EH (cell line): ENCODE results near the gene HOOK2.

Experiments
- DNase-seq: peaks from one replicate; pipeline ENCODE4 v3.0.0-alpha.2; 2015; ENCODE audit warnings: low read depth

Gene HOOK2

DNA sequence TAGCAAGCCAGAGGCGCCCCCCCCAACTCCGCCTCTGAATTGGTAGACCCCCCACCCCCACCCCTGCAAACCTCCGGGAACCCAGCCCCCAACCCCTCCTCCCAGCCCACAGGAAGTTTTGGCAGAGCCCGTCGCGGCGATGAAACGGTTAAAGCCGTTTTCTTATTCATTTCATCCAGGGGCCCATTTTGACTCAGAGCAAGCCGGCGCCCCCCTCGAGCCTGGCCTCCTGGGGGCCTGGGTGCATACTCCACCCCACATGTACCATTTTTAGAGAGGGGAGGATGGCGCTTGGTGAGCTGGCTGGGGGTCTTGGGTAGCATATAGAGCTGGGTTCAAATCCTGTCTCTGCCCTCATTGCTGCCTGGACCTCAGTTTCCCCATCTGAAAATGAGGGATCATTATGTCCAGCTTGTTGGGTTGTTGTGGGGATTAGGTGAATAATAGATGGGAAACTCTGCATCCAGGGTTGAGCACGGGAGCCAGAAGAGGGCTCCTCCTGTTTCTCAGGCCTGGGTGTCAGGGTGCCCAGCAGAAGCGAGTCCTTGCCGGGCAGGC, 8.0 kb upstream of the HOOK2 start:
- DNase-seq, result no peak

DNA sequence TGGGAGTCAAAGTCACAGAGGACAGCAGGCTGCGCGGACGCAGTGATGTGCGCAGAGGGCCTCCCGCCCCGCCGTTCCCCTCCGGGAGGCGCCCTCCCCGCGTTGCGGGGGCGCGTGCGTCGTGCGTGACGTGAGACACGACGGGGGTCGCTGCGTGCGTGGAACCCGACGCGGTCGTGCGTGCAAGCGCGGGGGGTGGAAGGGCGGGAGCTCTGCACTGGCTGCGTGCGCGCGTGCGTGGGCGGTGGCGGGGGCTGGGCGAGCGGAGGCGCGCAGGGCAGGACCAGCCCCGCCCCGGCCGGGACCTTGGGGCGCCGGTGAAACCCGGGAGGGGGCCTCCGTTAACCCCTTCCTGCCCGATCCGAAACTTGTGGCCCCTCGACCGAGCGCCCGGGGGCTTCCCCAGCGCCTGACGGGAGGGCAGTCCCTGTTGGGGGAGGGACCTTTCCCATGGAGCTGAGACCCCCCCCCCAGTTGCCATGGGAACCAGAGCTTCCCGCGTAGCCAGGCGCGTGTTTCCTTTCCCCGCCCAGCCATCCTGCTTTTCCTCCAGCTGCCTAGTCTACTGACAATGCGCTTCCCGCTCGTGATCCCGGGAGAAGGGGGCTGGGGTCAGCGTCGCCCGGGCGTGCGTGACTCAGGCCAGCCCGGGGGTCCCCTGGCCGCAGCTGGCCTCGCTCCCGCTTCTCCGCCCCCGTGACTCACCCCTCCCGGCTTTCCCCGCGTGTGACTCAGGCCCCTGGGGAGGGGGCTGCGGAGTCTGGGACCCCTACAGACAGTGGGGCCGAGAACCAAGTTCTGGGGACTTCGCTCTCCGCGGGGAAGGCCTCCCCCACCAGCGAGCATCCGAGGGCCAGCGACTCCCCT, 7.3 kb upstream of the HOOK2 start:
- peak; percentile 81 for DNase-seq

DNA sequence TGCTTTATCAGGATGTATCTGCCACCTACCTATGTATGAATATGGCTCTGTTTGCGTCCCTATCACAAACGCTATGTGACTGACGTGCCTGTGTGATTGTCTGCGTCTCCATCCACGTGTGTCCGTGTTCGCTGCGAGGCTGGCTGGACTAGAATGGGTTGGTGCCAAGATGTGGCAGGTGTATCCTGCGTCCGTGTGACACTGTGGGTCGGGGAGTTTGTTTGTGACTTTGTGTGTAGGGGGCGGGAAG, 6.7 kb upstream of the HOOK2 start:
- no peak for DNase-seq

DNA sequence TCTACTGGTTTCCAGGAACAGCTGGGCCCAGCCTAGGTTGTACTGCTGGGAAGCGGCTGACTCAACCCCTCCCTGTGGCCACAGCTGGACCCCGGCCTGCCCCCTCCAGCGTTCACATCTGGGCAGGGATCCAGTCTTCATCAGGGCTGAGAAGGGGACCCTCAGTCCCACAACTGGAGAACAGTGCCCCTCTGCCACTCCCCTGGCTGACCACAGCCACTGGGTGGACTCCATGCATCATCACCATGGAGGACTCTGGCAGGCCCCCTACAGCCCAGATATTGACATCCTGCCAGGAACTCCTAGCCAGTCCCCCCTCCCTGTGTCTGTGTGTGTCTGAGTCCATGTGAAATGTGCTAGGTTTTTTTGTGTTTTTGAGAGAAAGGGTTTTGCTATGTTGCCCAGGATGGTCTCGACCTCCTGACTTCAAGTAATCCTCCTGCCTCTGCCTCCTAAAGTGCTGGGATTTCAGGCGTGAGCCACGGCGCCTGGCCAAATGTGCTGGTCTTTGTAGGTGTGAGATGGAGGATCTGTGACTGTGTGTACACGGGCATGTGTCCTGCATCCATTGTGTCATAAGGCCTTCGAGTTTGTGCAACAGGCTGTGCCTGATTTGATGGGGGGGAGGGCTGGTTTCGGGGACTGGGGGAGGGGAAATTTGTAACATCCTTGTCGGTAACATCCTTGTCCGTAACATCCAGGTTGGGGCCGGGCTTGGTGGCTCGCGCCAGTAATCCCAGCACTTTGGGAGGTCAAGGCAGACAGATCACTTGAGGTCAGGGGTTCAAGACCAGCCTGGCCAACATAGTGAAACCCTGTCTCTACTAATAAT, 4.0 kb upstream of the HOOK2 start:
- DNase-seq, result peak; percentile 82

DNA sequence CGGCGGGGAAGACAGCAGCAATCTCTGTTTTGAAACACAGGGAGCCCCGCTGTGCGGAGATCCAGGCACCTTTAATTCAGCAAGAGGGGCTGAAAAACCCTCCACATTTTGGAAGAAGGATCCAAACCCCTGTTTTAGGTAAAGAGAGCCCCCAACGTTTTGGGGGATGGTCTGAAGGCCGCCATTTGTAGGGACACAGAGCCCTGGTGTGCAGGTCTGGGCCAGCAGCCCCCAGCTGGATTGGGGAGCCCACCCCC, 3.5 kb upstream of the HOOK2 start:
- no peak for DNase-seq

DNA sequence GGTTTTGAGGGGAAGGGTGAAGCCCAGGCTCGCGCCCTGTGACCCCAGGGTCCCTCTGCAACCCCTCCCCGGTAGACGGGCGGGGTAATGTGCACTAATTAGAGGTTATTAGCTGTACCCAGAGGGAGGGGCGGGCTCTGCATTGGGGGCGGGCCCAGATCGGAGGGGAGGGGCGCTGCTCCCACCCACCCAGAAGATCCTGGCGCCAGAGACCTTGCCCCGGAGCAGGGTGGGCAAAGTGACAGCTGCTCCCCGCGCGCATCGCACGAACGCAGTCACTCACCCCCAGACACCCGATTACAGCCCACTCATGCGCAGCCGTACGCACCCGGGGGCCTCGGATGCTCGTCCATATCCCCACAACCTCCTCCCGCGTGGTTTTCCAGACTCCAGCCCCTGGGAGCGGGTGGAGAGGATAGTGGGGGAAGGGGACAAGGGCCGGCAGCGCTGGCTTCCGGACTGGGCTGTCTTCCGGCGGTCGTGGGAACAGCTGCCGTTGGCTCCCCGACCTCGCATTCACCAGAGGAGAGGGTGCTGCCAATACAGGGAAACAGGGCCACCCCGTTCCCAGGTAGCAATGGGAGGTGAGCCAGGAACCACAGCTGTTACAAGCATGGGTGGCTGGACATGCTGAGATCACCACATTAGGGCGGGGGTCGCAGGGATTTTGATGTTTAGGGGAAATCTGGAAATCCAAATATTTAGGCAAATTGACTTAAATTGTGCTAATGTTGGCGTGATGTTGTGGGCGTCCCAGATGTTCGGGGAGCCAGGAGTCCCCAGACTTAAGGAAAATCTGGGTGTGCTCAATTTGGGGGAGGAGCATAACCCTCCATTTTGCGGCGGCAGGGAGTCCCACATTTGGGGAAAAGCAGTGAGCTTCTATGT, 2.9 kb upstream of the HOOK2 start:
- DNase-seq, result peak; percentile 89

DNA sequence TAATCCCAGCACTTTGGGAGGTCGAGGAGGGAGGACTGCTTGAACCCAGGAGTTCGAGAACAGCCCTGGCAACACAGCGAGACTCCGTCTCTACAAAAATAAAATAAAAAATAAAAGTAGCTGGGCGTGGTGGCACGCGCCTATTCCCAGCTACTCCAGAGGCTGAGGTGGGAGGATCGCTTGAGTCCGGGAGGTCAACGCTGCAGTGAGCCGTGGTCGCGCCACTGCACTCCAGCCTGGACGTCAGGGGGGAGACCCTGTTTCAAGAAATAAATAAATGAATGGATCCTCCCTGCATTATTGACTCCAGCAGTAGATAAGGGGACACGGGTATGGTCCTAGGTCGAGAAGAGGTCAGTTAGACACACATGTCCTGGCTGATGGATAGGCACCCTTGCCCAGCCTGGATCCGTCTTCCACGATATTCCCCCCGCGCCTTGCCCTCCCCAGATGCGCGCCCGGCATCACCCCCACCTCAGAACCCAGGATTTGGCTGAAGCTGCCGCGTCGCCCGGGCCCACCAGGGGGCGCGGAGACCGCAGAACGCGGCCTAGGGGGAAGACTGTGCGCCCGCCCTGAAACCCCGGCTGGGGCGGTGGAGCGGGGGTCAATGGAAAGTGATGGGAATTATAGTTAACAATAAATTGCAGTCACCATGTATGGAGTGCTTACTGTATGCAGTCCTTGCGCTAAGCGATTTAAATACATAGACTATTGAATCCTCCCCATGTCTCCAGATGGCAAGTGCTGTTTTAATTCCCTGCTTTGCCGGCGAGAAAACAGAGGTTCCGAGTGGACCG, 2.1 kb upstream of the HOOK2 start:
- peak; percentile 75 for DNase-seq

DNA sequence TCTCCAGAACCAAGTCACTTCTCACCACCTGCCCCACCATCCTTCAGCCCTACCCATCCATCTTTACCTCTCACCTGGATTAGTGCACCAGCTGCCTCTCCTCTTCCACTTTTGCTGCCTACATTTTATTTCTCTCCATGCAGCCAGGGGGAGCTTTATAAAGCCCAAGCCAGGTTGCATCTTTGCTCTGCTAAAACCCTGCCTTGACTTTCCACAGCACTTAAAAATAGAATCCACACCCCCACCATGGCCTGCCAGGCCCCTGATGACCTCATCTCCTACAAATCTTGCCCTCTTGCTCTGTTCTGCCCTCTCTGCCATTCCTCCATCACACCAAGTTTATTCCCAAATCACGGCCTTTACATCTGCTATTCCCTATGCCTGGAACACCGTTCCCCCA, 1.8 kb downstream of the HOOK2 start:
- DNase-seq, result peak; percentile 74

DNA sequence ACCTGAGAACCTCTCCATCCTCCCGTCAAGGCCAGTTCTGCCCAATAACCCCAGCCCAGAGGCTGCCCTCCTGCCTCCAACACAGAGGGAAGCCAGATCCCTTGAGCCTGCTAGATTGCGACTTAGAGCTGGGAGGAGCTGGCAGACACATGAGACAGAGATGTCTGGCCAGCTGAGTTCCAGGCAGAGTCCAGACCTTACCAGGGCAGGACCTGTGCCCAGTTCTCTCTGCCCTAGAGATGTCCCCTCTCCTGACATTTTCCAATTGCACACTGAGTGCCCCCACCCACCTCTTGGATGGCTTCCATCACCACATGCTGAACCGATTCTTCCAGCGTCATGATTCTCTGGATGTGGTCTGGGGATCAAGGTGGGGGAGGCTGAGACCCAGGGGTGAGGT, 3.0 kb downstream of the HOOK2 start:
- DNase-seq, result no peak

DNA sequence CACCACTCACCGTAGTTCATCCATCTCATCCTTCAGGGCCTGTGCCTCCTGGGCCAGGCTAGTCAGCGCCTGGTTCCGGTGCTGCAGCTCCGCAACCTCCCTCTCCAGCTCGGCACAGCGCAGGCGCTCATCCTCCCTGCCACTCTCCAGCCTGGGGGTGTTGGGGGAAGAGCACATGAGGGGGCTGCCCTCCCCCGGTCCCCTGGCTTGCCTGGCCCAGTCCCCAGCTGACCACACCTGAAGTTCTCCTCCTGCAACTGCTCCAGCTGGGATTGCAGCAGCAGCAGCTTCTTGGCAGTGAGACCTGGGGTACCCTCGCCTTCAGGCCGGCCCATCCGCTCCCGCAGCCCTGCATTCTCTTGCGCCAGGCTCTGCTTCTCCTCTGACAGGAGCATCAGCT, 4.4 kb downstream of the HOOK2 start:
- DNase-seq, result no peak

DNA sequence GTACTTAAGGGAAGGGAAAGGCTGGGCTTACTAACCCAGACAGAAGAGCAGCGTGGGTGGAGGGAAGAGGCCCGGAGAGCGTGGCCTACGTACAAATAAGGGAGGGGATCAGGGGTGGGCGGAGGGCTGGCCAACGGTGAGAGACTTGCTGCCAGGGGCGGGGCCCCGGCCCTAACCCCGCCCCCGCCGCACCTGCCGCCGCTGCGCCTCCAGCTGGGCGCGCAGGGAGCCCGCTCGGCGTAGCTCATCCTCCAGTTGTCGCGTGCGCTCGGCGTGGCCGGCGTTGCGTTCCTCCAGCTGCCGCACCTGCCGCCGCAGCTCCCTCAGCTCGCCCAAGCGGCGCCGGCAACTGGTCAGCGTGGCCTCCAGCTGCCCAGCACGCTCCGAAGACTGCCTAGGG, 5.7 kb downstream of the HOOK2 start:
- DNase-seq, result no peak

DNA sequence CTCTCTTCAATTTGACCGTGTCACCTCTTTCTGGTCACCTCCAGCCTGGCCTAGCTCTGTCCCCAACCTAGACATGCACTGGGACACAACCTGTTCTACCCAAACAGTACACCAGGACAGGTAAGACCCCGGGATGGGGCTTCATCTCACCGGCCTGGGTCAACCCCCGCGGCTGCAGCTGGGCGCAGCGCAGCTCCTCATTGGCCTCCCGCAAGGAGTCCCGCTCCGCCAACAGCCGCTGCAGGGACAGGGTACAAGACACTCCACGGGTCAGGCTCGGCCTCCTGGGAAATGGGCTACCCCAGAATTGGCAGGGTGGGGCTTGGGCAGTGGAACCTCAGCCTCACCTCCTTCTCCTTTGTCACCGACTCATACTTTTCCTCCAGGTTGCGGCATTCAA, 7.7 kb downstream of the HOOK2 start:
- DNase-seq, result no peak

DNA sequence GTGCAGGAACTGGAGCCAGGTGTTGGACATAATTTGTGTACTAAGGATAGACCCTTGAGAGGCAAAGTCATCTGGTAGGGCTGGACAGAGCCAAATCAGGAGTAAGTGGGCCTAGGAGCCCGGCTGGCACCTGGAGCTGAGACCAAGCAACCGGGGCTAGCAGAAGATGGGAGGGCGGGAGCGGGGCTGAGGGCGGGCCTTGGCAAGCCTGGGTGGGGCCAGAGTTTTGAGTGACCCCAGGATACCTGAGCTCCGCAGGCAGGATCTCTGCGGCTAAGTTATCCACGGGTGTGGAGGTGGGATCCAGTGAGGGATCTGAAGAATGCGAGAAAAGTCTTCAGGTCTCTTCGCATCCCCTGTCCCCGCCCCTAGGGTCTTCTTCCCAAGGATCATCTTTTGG, 8.2 kb downstream of the HOOK2 start:
- no peak for DNase-seq

DNA sequence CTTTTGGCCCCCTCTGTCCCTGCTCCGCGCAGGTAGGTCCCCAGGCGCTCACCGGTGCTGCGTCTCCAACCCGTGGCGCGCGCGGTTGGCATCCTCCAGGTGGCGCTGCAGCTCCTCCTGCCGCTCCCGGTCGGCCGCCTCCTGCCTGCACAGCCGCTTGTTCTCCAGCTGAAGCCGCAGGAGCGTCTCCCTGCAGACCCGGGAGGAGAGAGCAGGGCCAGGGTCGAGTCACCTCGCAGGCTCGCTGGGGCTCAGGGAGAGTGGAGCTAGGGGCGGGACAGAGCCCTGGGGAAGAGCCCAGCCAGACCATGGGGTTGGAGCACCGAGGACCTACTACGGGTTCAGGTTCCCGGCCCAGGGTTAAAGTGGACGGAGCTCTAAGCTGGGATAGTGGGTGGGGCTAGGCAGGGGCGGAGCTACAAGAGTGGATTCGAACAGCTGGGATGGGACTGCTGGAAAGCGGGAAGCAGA, 9.3 kb downstream of the HOOK2 start:
- peak; percentile 86 for DNase-seq

DNA sequence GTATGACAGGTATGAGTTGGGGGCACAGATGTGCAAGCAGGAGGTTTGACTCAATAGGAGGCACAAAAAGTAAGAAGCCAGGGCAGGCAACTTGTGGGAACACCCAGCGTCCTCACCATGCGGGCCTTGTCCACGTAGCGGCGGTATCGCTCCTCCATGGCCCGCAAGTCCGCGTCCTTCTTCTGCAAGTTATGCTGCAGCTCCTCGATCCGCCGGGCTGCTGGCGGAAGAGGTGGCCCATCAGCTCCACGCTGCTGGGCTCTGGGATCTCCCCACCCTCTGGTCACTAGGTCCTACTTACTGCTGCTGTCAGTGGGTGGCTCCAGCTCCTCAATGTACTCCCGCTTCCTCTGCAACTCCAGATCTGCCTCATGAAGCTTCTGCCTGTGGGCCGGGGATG, 10.7 kb downstream of the HOOK2 start:
- DNase-seq, result no peak

DNA sequence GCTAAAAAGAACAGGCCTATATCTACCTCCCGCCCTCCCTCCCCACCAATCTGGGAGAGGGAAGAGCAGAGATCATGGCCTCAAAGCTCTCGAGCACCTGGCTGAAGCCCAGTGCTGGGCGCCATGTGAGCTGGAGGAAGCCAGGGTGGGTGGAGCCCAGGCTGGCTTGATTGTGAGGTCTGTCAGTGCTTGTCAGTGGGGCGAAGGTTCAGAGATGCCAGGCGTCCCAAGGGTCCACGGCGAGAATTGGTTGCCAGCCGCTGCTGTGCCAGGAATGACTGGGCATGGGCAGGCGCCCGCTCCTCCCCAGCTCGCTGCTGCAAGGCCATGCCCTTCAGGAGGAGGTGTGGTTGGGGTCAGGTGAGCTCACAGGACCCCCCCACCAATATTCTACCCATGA, 12.3 kb downstream of the HOOK2 start:
- no peak for DNase-seq

DNA sequence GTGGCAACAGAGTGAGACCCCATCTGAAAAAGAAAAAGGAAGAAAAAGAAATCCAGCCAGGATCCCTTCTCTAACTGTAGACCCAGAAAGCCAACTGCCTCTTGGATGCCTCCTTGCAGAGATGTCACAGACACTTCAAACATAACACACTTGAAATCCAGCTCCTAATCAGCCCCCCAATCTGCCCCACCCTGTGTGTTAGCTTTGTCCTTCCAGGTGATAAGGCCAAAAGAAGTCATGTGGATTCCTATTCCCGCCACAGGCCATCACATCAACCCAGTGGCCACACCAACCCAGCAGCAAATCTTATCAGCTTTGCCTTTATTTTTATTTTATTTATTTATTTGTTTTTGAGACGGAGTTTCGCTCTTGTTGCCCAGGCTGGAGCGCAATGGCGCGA, 15.7 kb downstream of the HOOK2 start:
- DNase-seq, result no peak

DNA sequence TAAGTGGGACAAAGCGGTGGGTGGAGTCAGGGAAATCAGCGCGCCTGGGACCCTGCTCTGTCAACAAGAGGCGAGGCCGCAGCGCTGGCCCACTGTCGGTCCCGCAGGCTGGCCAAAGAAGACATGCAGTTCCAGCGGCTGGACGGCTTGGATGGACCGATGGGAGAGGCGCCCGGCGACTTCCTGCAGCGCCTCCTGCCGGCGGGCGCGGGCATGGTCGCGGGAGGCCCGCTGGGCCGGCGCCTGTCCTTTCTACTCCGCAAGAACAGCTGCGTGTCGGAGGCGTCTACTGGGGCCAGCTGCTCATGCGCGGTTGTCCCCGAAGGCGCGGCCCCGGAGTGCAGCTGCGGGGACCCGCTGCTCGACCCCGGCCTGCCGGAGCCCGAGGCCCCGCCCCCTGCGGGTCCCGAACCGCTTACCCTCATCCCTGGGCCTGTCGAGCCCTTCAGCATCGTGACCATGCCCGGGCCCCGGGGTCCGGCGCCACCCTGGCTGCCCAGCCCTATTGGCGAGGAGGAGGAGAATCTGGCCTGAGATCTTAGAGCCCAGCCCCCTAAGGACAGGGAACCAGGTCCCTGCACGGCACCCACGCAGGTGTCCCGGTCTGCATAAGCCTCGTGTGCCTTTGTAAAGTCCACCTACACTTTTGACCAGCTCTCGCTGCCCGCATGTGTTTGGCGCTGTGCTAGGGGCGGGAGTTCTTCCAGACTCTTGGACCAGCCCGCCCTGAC, 17.6 kb downstream of the HOOK2 start:
- DNase-seq, result peak; percentile 72

DNA sequence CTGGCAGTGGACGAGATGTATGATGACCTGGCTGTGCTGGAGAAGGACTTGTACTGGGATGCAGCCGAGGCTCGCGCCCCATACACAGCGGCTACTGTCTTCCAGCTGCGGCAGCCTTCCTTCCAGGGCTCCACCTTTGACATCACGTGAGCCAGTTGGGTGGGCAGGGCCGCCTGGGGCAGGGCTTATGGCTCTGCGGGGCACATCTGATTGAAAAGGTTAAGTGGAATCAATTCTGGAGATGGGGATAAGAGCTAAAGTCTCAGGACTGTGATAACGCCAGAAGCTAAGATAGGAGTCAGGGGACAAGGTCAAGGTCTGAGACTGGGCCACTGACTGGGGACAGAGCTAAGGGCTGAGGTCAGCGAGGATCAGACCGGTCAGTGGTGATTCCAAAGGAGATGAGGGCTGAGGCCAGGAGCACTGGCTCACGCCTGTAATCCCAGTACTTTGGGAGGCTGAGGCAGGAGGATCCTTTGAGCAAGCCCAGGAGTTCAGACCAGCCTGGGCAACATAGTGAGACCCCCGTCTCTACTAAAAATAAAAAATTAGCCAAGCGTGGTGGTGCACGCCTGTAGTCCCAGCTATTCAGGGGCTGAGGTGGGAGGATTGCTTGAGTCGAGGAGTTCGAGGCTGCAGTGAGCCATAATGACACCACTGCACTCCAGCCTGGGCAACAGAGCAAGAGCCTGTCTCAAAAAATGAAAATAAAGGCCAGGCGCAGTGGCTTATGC, 19.0 kb downstream of the HOOK2 start:
- no peak for DNase-seq

DNA sequence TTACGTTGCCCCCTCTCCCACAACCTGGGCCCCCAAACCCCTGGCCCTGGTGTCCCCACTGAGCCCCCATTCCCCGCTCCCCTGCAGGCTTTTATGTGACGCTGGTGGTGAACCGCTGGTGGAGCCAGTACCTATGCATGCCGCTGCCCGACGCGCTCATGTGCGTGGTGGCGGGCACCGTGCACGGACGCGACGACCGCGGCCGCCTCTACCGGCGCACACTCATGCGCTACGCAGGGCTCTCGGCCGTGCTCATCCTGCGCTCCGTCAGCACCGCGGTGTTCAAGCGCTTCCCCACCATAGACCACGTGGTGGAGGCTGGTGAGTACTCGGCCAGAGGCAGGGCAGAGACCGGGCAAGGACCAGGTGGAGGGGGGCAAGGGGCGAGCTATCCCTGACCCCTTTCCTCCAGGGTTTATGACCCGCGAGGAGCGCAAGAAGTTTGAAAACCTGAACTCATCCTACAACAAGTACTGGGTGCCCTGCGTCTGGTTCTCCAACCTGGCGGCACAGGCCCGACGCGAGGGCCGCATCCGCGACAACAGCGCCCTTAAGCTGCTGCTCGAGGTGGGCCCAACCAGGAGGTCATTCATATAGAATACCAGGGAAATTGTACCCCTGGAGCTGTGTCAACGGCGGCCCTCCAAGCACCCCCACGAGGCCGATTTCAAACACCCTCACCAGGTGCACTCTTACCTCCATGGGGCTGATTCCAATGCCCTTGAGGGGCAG, 20.7 kb downstream of the HOOK2 start:
- DNase-seq, result no peak
